ENCODE data around the gene ACOX2.

ACOX2 gene

GRCh38 chr3:58572634-58573230 is 35.7 kb upstream of the ACOX2 start:
- Mint-ChIP-seq H3K27me3 (peaks cover 4 to 10% of the 10 kb centered on the region in 2 donors), H3K9me3 (no peaks in the 10 kb centered on the region), H3K4me1 (peaks cover 6 to 9% of the 10 kb centered on the region in 2 donors), H3K36me3 (no peaks in the 10 kb centered on the region), H3K27ac (no peak overlapping the region), H3K4me3 (no peak overlapping the region)
- ATAC-seq (replicated peaks) (no peak), DNase-seq (no peak)

- H3K4me3 Mint-ChIP-seq, result no peak overlapping the region
- H3K9me3 Mint-ChIP-seq, result no peaks in the 10 kb centered on the region
- ATAC-seq (replicated peaks), result peak; percentile 41 to 62
- H3K36me3 Mint-ChIP-seq, result no peaks in the 10 kb centered on the region
- peaks cover 6 to 9% of the 10 kb centered on the region in 2 donors for H3K4me1 Mint-ChIP-seq
- peaks cover 3% of the 10 kb centered on the region in 2 donors for H3K27me3 Mint-ChIP-seq
- DNase-seq, result no peak
- no peak overlapping the region for H3K27ac Mint-ChIP-seq
These were observed 35.1 kb upstream of the ACOX2 start for GRCh38 chr3:58572013-58572633.

- DNase-seq, result no peak
- H3K36me3 Mint-ChIP-seq, result no peaks in the 10 kb centered on the region
- no peaks in the 10 kb centered on the region for H3K9me3 Mint-ChIP-seq
- H3K27me3 Mint-ChIP-seq, result no peaks in the 10 kb centered on the region
- peaks cover 6 to 9% of the 10 kb centered on the region in 2 donors for H3K4me1 Mint-ChIP-seq
- no peak overlapping the region for H3K4me3 Mint-ChIP-seq
- no peak for ATAC-seq (replicated peaks)
- H3K27ac Mint-ChIP-seq, result no peak overlapping the region
These were observed 33.9 kb upstream of the ACOX2 start for GRCh38 chr3:58570851-58571250.

GRCh38 chr3:58569287-58570001 is 32.5 kb upstream of the ACOX2 start:
- no peak for ATAC-seq (replicated peaks)
- Mint-ChIP-seq H3K4me1 (peaks cover 6 to 9% of the 10 kb centered on the region in 2 donors), H3K9me3 (no peaks in the 10 kb centered on the region), H3K27ac (no peak overlapping the region), H3K4me3 (no peak overlapping the region), H3K27me3 (no peaks in the 10 kb centered on the region), H3K36me3 (no peaks in the 10 kb centered on the region)
- DNase-seq, result no peak

- H3K27me3 Mint-ChIP-seq, result no peaks in the 10 kb centered on the region
- peak; percentile 63 to 78 for ATAC-seq (replicated peaks)
- H3K9me3 Mint-ChIP-seq, result peaks cover 2 to 5% of the 10 kb centered on the region in 2 donors
- DNase-seq, result peak; percentile 32
- no peaks in the 10 kb centered on the region for H3K36me3 Mint-ChIP-seq
- peaks cover 6 to 9% of the 10 kb centered on the region in 2 donors for H3K4me1 Mint-ChIP-seq
- peak overlapping the region; percentile 33 to 67 for H3K4me3 Mint-ChIP-seq
- no peak overlapping the region for H3K27ac Mint-ChIP-seq
These were observed 31.7 kb upstream of the ACOX2 start for GRCh38 chr3:58568572-58569286.

GRCh38 chr3:58567251-58567515 is 30.2 kb upstream of the ACOX2 start:
- peaks cover 0 to 2% of the 10 kb centered on the region in 2 donors for H3K27me3 Mint-ChIP-seq
- ATAC-seq (replicated peaks) (no peak), DNase-seq (no peak)
- peaks cover 2 to 5% of the 10 kb centered on the region in 2 donors for H3K9me3 Mint-ChIP-seq
- no peaks in the 10 kb centered on the region for H3K36me3 Mint-ChIP-seq
- peaks cover 6 to 9% of the 10 kb centered on the region in 2 donors for H3K4me1 Mint-ChIP-seq
- H3K27ac Mint-ChIP-seq, result no peak overlapping the region
- no peak overlapping the region for H3K4me3 Mint-ChIP-seq

GRCh38 chr3:58566398-58567250 is 29.6 kb upstream of the ACOX2 start:
- peaks cover 2 to 5% of the 10 kb centered on the region in 2 donors for H3K9me3 Mint-ChIP-seq
- H3K4me3 Mint-ChIP-seq, result no peak overlapping the region
- DNase-seq (no peak), ATAC-seq (replicated peaks) (no peak)
- H3K4me1 Mint-ChIP-seq, result peaks cover 6 to 9% of the 10 kb centered on the region in 2 donors
- no peak overlapping the region for H3K27ac Mint-ChIP-seq
- H3K27me3 Mint-ChIP-seq, result peaks cover 0 to 5% of the 10 kb centered on the region in 2 donors
- H3K36me3 Mint-ChIP-seq, result no peaks in the 10 kb centered on the region

- Mint-ChIP-seq H3K9me3 (peaks cover 2 to 5% of the 10 kb centered on the region in 2 donors), H3K27me3 (peaks cover 0 to 5% of the 10 kb centered on the region in 2 donors), H3K27ac (no peak overlapping the region), H3K4me1 (peaks cover 6 to 9% of the 10 kb centered on the region in 2 donors), H3K36me3 (no peaks in the 10 kb centered on the region), H3K4me3 (no peak overlapping the region)
- ATAC-seq (replicated peaks), result no peak
- no peak for DNase-seq
These were observed 28.8 kb upstream of the ACOX2 start for GRCh38 chr3:58565621-58566397.

- ATAC-seq (replicated peaks), result no peak
- no peak for DNase-seq
- no peak overlapping the region for H3K27ac Mint-ChIP-seq
- peaks cover 0 to 5% of the 10 kb centered on the region in 2 donors for H3K27me3 Mint-ChIP-seq
- no peak overlapping the region for H3K4me3 Mint-ChIP-seq
- peaks cover 6 to 9% of the 10 kb centered on the region in 2 donors for H3K4me1 Mint-ChIP-seq
- no peaks in the 10 kb centered on the region for H3K36me3 Mint-ChIP-seq
- peaks cover 2 to 5% of the 10 kb centered on the region in 2 donors for H3K9me3 Mint-ChIP-seq
These were observed 27.6 kb upstream of the ACOX2 start for GRCh38 chr3:58564456-58565160.

- Mint-ChIP-seq H3K27ac (no peak overlapping the region), H3K4me1 (peaks cover 5 to 7% of the 10 kb centered on the region in 2 donors), H3K27me3 (peaks cover 0 to 5% of the 10 kb centered on the region in 2 donors), H3K4me3 (no peak overlapping the region), H3K36me3 (no peaks in the 10 kb centered on the region), H3K9me3 (peaks cover 2 to 5% of the 10 kb centered on the region in 2 donors)
- DNase-seq, result no peak
- ATAC-seq (replicated peaks), result no peak
These were observed 27.1 kb upstream of the ACOX2 start for GRCh38 chr3:58564054-58564453.

- Mint-ChIP-seq H3K36me3 (no peaks in the 10 kb centered on the region), H3K4me1 (peaks cover 0 to 2% of the 10 kb centered on the region in 2 donors), H3K4me3 (no peak overlapping the region), H3K27ac (no peak overlapping the region), H3K27me3 (peaks cover 0 to 5% of the 10 kb centered on the region in 2 donors), H3K9me3 (peaks cover 2 to 5% of the 10 kb centered on the region in 2 donors)
- no peak for DNase-seq
- ATAC-seq (replicated peaks), result no peak
These were observed 26.5 kb upstream of the ACOX2 start for GRCh38 chr3:58563386-58564035.

GRCh38 chr3:58562498-58562897 is 25.5 kb upstream of the ACOX2 start:
- DNase-seq, result no peak
- Mint-ChIP-seq H3K27ac (no peak overlapping the region), H3K27me3 (peaks cover 0 to 5% of the 10 kb centered on the region in 2 donors), H3K9me3 (peaks cover 2 to 5% of the 10 kb centered on the region in 2 donors), H3K36me3 (no peaks in the 10 kb centered on the region), H3K4me3 (no peak overlapping the region), H3K4me1 (no peaks in the 10 kb centered on the region)
- no peak for ATAC-seq (replicated peaks)
